IMR-90 (cell line): ENCODE results near the gene TMPRSS5. TPM values are rescaled to one million over a fixed set of nuclear protein-coding genes. Genes with fewer than 3 reads are reported as not detected.

Experiments used
- ATAC-seq: fragments of 200-7000 bp; cut with Tn5 transposase; 2 replicates; pipeline ENCODE4 v1.9.1; 2020; ENCODE audit warnings: low read depth, mild to moderate bottlenecking, moderate library complexity
- BruUV-seq: library from RNA; stranded (reverse); fragments of 400-500 nt; replicated peaks from 2 replicates; lab custom pipeline; 2021; lab: Mats Ljungman, UMichigan
- CTCF ChIA-PET: fragments of 300-600 bp; formaldehyde crosslinking; extraction: SDS; loops from one replicate; lab custom pipeline; 2021; ENCODE audit warnings: antibody characterized with exemption; lab: Yijun Ruan, JAX
- POLR2A ChIA-PET: fragments of 300-600 bp; sonication (Branson Sonifier 250); formaldehyde crosslinking; loops from one replicate; lab custom pipeline; 2022; ENCODE audit warnings: antibody characterized with exemption; ENCODE audit not compliant: unreplicated experiment; lab: Charles Lee
- DNase-seq: peaks from one replicate; pipeline ENCODE4 v3.0.0; 2013
- H2AFZ ChIP-seq: replicated peaks from 2 replicates; pipeline ENCODE3; 2013; ENCODE audit warnings: low read length, mild to moderate bottlenecking; ENCODE audit not compliant: poor library complexity
- H2AK5ac ChIP-seq: 2 replicates; pipeline ENCODE4 v1.6.1; 2013; ENCODE audit warnings: low read depth, low read length, inconsistent platforms
- H2AK9ac ChIP-seq: replicated peaks from 2 replicates; pipeline ENCODE3; 2013; ENCODE audit warnings: mild to moderate bottlenecking, low read depth, low read length, moderate library complexity; ENCODE audit not compliant: poor library complexity
- H2BK120ac ChIP-seq: 2 replicates; pipeline ENCODE4 v1.6.1; 2013; ENCODE audit warnings: low read depth, low read length, inconsistent platforms
- H2BK15ac ChIP-seq: 3 replicates; pipeline ENCODE4 v1.6.1; 2013; ENCODE audit warnings: low read depth, low read length, inconsistent platforms
- H2BK20ac ChIP-seq: 2 replicates; pipeline ENCODE4 v1.6.1; 2013; ENCODE audit warnings: low read depth, mild to moderate bottlenecking, inconsistent platforms, low read length, moderate library complexity
- H2BK5ac ChIP-seq: 2 replicates; pipeline ENCODE4 v1.6.1; 2013; ENCODE audit warnings: mild to moderate bottlenecking, low read depth, low read length, inconsistent platforms; ENCODE audit not compliant: poor library complexity, severe bottlenecking
- H3K14ac ChIP-seq: replicated peaks from 2 replicates; pipeline ENCODE4 v1.6.1; 2013; ENCODE audit warnings: low read depth, low read length, inconsistent platforms
- H3K18ac ChIP-seq: 2 replicates; pipeline ENCODE4 v1.6.1; 2013; ENCODE audit warnings: low read depth, low read length, control low read depth
- H3K23ac ChIP-seq: 2 replicates; pipeline ENCODE4 v1.6.1; 2013; ENCODE audit warnings: low read depth, low read length, inconsistent platforms
- H3K27ac ChIP-seq: 2 replicates; pipeline ENCODE4 v1.5.1; 2013; ENCODE audit warnings: mild to moderate bottlenecking, control low read depth, low read length; ENCODE audit not compliant: insufficient read depth
- H3K27me3 ChIP-seq: 2 replicates; pipeline ENCODE4 v1.6.1; 2013; ENCODE audit warnings: low read length; ENCODE audit not compliant: control insufficient read depth, insufficient read depth
- H3K36me3 ChIP-seq: 2 replicates; pipeline ENCODE4 v1.6.1; 2013; ENCODE audit warnings: low read length, mixed read lengths; ENCODE audit not compliant: control insufficient read depth, insufficient read depth
- H3K4ac ChIP-seq: 2 replicates; pipeline ENCODE4 v1.6.1; 2013; ENCODE audit warnings: low read depth, low read length, inconsistent platforms
- H3K4me1 ChIP-seq: 2 replicates; pipeline ENCODE4 v1.6.1; 2013; ENCODE audit warnings: low read length, mixed read lengths; ENCODE audit not compliant: control insufficient read depth, insufficient read depth
- H3K4me2 ChIP-seq: 2 replicates; pipeline ENCODE4 v1.6.1; 2013; ENCODE audit warnings: low read depth, mild to moderate bottlenecking, control low read depth, low read length, moderate library complexity
- H3K4me3 ChIP-seq: 2 replicates; pipeline ENCODE4 v1.5.1; 2013; ENCODE audit warnings: low read depth, mild to moderate bottlenecking, control low read depth, low read length, moderate library complexity; ENCODE audit not compliant: insufficient read depth
- H3K56ac ChIP-seq: 2 replicates; pipeline ENCODE4 v1.6.1; 2013; ENCODE audit warnings: low read length, inconsistent platforms; ENCODE audit not compliant: insufficient read depth; ENCODE audit errors: extremely low read depth
- H3K79me1 ChIP-seq, 2 experiments: 2 replicates each; pipeline ENCODE4 v1.6.1; 2013; ENCODE audit warnings: low read length in 2 of 2, inconsistent platforms in 1 of 2, low read depth in 1 of 2
- H3K9ac ChIP-seq: 2 replicates; pipeline ENCODE4 v1.6.1; 2013; ENCODE audit warnings: low read depth, low read length, control low read depth
- H3K9me1 ChIP-seq: 2 replicates; pipeline ENCODE4 v1.6.1; 2013; ENCODE audit warnings: low read length, inconsistent platforms; ENCODE audit not compliant: insufficient read depth
- H3K9me3 ChIP-seq: 2 replicates; pipeline ENCODE4 v1.6.1; 2013; ENCODE audit warnings: low read length; ENCODE audit not compliant: control insufficient read depth, insufficient read depth
- H4K20me1 ChIP-seq: 2 replicates; pipeline ENCODE4 v1.6.1; 2013; ENCODE audit warnings: low read length, inconsistent platforms; ENCODE audit not compliant: insufficient read depth
- H4K5ac ChIP-seq: 2 replicates; pipeline ENCODE4 v1.6.1; 2013; ENCODE audit warnings: mild to moderate bottlenecking, low read depth, low read length, control low read depth
- H4K8ac ChIP-seq, 2 experiments: 2 replicates each; pipeline ENCODE4 v1.6.1; 2013; ENCODE audit warnings: low read depth in 2 of 2, low read length in 2 of 2, control low read depth in 1 of 2, inconsistent platforms in 1 of 2
- H4K91ac ChIP-seq: 2 replicates; pipeline ENCODE4 v1.6.1; 2013; ENCODE audit warnings: low read depth, low read length, inconsistent platforms; ENCODE audit not compliant: insufficient read depth
- BHLHE40 ChIP-seq: fragments of 150-350 bp; IDR thresholded peaks from 2 replicates; pipeline ENCODE4 v1.6.1; 2016; ENCODE audit warnings: mild to moderate bottlenecking, low read depth, low read length
- CHD1 ChIP-seq: IDR thresholded peaks from 2 replicates; pipeline ENCODE4 v1.6.1; 2012; ENCODE audit warnings: low read depth, low read length, improper control_type of control experiment
- MAFK ChIP-seq: IDR thresholded peaks from 2 replicates; pipeline ENCODE4 v1.6.1; 2012; ENCODE audit warnings: low read depth, low read length, improper control_type of control experiment
- MAZ ChIP-seq: IDR thresholded peaks from 2 replicates; pipeline ENCODE4 v1.6.1; 2012; ENCODE audit warnings: low read depth, mild to moderate bottlenecking, low read length, improper control_type of control experiment, moderate library complexity, borderline replicate concordance
- MXI1 ChIP-seq: IDR thresholded peaks from 2 replicates; pipeline ENCODE4 v1.6.1; 2012; ENCODE audit warnings: low read depth, mild to moderate bottlenecking, low read length, moderate library complexity, borderline replicate concordance
- POLR2A ChIP-seq: IDR thresholded peaks from 2 replicates; pipeline ENCODE4 v1.6.1; 2012; ENCODE audit warnings: mild to moderate bottlenecking, low read depth, low read length
- RAD21 ChIP-seq: IDR thresholded peaks from 2 replicates; pipeline ENCODE4 v1.6.1; 2012; ENCODE audit warnings: low read length, improper control_type of control experiment
- RCOR1 ChIP-seq: IDR thresholded peaks from 2 replicates; pipeline ENCODE4 v1.6.1; 2012; ENCODE audit warnings: mild to moderate bottlenecking, low read length, improper control_type of control experiment; ENCODE audit not compliant: insufficient replicate concordance
- USF2 ChIP-seq: fragments of 150-350 bp; IDR thresholded peaks from 2 replicates; pipeline ENCODE4 v1.6.1; 2017; ENCODE audit warnings: mild to moderate bottlenecking, antibody characterized with exemption, low read length, low read depth
- WGBS, 2 experiments: methylation state at CpG; one replicate each; pipeline versions ENCODE4 v1.1.5 to v1.1.7; 2013; ENCODE audit warnings: missing lambda C conversion rate in 2 of 2; ENCODE audit not compliant: insufficient read length in 1 of 2; ENCODE audit errors: extremely low coverage in 2 of 2; 5-methylcytosine and 5-hydroxymethylcytosine counted together
- dilution Hi-C: fragments of 300-500 bp; cut with HindIII; formaldehyde crosslinking; loops from one replicate; pipeline ENCODE4 v1.14.3; 2018; ENCODE audit warnings: low sequenced_read_pairs; ENCODE audit not compliant: unreplicated experiment
- in situ Hi-C: fragments of 300-500 bp; cut with MboI; formaldehyde crosslinking; loops from 3 replicates; pipeline ENCODE4 v1.14.3; 2019; ENCODE audit warnings: low sequenced_read_pairs, inconsistent platforms, mixed read lengths
- intact Hi-C: fragments of 100-400 bp; cut with micrococcal nuclease; formaldehyde crosslinking; loops from 2 replicates; pipeline ENCODE4 v1.10.0; 2022
- polyA plus RNA-seq, 3 experiments: library from polyadenylated mRNA; depleted of rRNA; stranded (reverse); fragments of >200 nt; gene quantifications; 2 replicates each; pipeline ENCODE4 v1.2.3, GENCODE V29; 2012; ENCODE audit warnings: low replicate concordance in 1 of 3
- total RNA-seq: library from RNA; depleted of rRNA; stranded (reverse); fragments of >200 nt; gene quantifications from 2 replicates; pipeline ENCODE4 v1.2.3, GENCODE V29; 2012
- TF ChIP-seq, protein P1 (sequence below): fragments of 150-350 bp; IDR thresholded peaks from 2 replicates; pipeline ENCODE4 v1.6.1; 2016; ENCODE audit warnings: low read depth, mild to moderate bottlenecking, low read length, moderate library complexity, borderline replicate concordance
- TF ChIP-seq, protein P2 (sequence below): conservative IDR thresholded peaks from 2 replicates; pipeline ENCODE4 v1.5.1; 2012; ENCODE audit warnings: mild to moderate bottlenecking, low read depth, low read length, improper control_type of control experiment

The TMPRSS5 gene
- total and polyA plus RNA-seq, 2 of the 4 experiments (the other 2 are of a cell fraction), result under 0.01 to 0.24 TPM

- no CpG with 5 or more reads among the region's 5 CpGs for WGBS, 2 experiments
These were observed 55.1 kb downstream of the TMPRSS5 start for GRCh38 chr11:113651023-113651422.

More at GRCh38 chr11:113651023-113651422, 55.1 kb downstream of the TMPRSS5 start:
- TF ChIP-seq USF2 (no peak), POLR2A (no peak), RAD21 (no peak), MAZ (no peak), MAFK (no peak), CHD1 (no peak), MXI1 (no peak), BHLHE40 (no peak), RCOR1 (no peak)
- TF ChIP-seq, protein P1, sequence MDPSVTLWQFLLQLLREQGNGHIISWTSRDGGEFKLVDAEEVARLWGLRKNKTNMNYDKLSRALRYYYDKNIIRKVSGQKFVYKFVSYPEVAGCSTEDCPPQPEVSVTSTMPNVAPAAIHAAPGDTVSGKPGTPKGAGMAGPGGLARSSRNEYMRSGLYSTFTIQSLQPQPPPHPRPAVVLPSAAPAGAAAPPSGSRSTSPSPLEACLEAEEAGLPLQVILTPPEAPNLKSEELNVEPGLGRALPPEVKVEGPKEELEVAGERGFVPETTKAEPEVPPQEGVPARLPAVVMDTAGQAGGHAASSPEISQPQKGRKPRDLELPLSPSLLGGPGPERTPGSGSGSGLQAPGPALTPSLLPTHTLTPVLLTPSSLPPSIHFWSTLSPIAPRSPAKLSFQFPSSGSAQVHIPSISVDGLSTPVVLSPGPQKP, result no peak
- TF ChIP-seq, protein P2, sequence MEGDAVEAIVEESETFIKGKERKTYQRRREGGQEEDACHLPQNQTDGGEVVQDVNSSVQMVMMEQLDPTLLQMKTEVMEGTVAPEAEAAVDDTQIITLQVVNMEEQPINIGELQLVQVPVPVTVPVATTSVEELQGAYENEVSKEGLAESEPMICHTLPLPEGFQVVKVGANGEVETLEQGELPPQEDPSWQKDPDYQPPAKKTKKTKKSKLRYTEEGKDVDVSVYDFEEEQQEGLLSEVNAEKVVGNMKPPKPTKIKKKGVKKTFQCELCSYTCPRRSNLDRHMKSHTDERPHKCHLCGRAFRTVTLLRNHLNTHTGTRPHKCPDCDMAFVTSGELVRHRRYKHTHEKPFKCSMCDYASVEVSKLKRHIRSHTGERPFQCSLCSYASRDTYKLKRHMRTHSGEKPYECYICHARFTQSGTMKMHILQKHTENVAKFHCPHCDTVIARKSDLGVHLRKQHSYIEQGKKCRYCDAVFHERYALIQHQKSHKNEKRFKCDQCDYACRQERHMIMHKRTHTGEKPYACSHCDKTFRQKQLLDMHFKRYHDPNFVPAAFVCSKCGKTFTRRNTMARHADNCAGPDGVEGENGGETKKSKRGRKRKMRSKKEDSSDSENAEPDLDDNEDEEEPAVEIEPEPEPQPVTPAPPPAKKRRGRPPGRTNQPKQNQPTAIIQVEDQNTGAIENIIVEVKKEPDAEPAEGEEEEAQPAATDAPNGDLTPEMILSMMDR, result no peak
- Histone ChIP-seq H2BK5ac (no peak overlapping the region), H3K4me2 (no peak overlapping the region), H2BK15ac (no peak overlapping the region), H3K9me3 (no peaks in the 10 kb centered on the region; the same call in 1 of the 2 replicates), H2AFZ (no peak overlapping the region), H2AK9ac (no peak overlapping the region), H3K27ac (no peak overlapping the region), H2AK5ac (no peak overlapping the region), H4K8ac (no peak overlapping the region), H3K4me3 (no peak overlapping the region), H3K18ac (no peak overlapping the region), H4K91ac (no peak overlapping the region), H2BK120ac (no peak overlapping the region), H3K14ac (no peak overlapping the region), H3K4me1 (no peaks in the 10 kb centered on the region), H4K5ac (no peak overlapping the region), H3K23ac (no peak overlapping the region), H4K20me1 (no peaks in the 10 kb centered on the region), H3K9ac (no peak overlapping the region), H3K79me1 (no peaks in the 10 kb centered on the region), H3K36me3 (no peaks in the 10 kb centered on the region), H3K9me1 (no peaks in the 10 kb centered on the region), H3K4ac (no peak overlapping the region), H2BK20ac (no peak overlapping the region), H3K56ac (no peak overlapping the region), H3K27me3 (no peaks in the 10 kb centered on the region)
- POLR2A ChIA-PET, result no interaction called here
- in situ Hi-C loops, result no loop called here
- CTCF ChIA-PET, result no interaction called here
- dilution Hi-C loops, result no loop called here
- DNase-seq, result no peak
- no TSS peak for BruUV-seq
- ATAC-seq, result no peak
- intact Hi-C loops, result no loop called here
